ENCODE data around the gene LYSMD3. TPM values are rescaled to one million over a fixed set of nuclear protein-coding genes. Genes with fewer than 3 reads are reported as not detected.
"Not testable (repeated sequence)": the region's sequence is repeated elsewhere in the genome, so short reads cannot be mapped to it uniquely, and the experiment has no call there.

Gene LYSMD3
- 10.9 TPM for total RNA-seq
- 10 to 100 TPM; 12.0 to 21.7 (median 16.4) TPM for polyA plus RNA-seq (ENCODE audit: insufficient read depth in 1 of 8, insufficient read length in 8 of 8, low replicate concordance in 1 of 8)
- long read RNA-seq, donor 1, full-length matches to known transcripts: 3 of 3 reads
- long read RNA-seq, donor 1, partial matches to known transcripts: 0 of 3 reads
- long read RNA-seq, donor 1, other reads (novel, unspliced or antisense): 0 of 3 reads
- long read RNA-seq, donor 2, full-length matches to known transcripts: 1 of 1 reads
- long read RNA-seq, donor 2, partial matches to known transcripts: 0 of 1 reads
- long read RNA-seq, donor 2, other reads (novel, unspliced or antisense): 0 of 1 reads
- long read RNA-seq, donor 3, full-length matches to known transcripts: 4 of 4 reads
- long read RNA-seq, donor 3, partial matches to known transcripts: 0 of 4 reads
- long read RNA-seq, donor 3, other reads (novel, unspliced or antisense): 0 of 4 reads
- long read RNA-seq, donor 4, full-length matches to known transcripts: 2 of 2 reads
- long read RNA-seq, donor 4, partial matches to known transcripts: 0 of 2 reads
- long read RNA-seq, donor 4, other reads (novel, unspliced or antisense): 0 of 2 reads
- long read RNA-seq, donor 5, full-length matches to known transcripts: 13 of 13 reads
- long read RNA-seq, donor 5, partial matches to known transcripts: 0 of 13 reads
- long read RNA-seq, donor 5, other reads (novel, unspliced or antisense): 0 of 13 reads
- long read RNA-seq, donor 6, full-length matches to known transcripts: 6 of 6 reads
- long read RNA-seq, donor 6, partial matches to known transcripts: 0 of 6 reads
- long read RNA-seq, donor 6, other reads (novel, unspliced or antisense): 0 of 6 reads
- long read RNA-seq, donor 7, full-length matches to known transcripts: 10 of 10 reads
- long read RNA-seq, donor 7, partial matches to known transcripts: 0 of 10 reads
- long read RNA-seq, donor 7, other reads (novel, unspliced or antisense): 0 of 10 reads
- long read RNA-seq, donor 8, full-length matches to known transcripts: 4 of 4 reads
- long read RNA-seq, donor 8, partial matches to known transcripts: 0 of 4 reads
- long read RNA-seq, donor 8, other reads (novel, unspliced or antisense): 0 of 4 reads
- long read RNA-seq, donor 9, full-length matches to known transcripts: 6 of 6 reads
- long read RNA-seq, donor 9, partial matches to known transcripts: 0 of 6 reads
- long read RNA-seq, donor 9, other reads (novel, unspliced or antisense): 0 of 6 reads
- long read RNA-seq, donor 10, full-length matches to known transcripts: 10 of 10 reads
- long read RNA-seq, donor 10, partial matches to known transcripts: 0 of 10 reads
- long read RNA-seq, donor 10, other reads (novel, unspliced or antisense): 0 of 10 reads
- long read RNA-seq, donor 11, full-length matches to known transcripts: 2 of 2 reads
- long read RNA-seq, donor 11, partial matches to known transcripts: 0 of 2 reads
- long read RNA-seq, donor 11, other reads (novel, unspliced or antisense): 0 of 2 reads

DNA sequence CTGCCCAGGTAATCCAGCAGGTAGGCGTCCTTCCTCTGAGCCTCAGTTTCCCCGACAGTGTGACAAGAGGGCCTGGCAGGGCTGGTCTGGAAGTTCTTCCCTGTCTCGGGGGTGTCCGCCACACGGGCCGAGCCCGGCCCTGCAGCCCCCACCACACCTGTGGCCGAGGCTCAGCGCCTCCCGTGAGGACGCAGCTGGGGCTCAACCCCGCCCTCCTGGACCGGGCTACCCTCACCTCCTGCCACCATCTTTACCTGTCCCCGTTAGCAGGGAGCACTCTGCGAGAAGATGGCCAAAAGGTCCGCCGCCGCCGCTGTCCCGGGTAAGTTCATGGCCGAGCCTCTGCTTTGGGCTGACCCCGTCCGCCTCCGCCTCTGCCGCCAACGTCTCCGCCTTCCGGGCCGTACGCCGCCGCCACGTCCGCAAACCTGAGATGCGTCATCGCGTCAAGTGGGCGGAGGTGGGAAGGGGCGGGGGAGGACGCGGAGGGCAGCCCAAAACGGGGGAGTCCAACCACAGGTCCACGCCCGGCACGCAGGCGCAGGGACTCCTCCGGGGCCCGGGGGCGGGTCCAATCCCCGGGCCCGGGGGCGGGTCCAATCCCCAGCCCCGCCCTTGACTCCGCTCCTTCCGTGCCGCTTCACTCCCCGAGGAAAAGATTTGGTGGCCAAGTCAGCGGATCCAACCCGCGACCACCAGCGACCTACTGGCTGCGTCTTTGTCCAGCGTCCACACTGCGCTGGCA is at the start of gene LYSMD3:
TSS of gene LYSMD3 (minus strand) at position 391 of the 745 bp plus-strand sequence. CDS start 4,295 bp downstream, outside the sequence.
- under 1% methylated on average over 64 of the region's 64 CpGs for WGBS (ENCODE audit: insufficient coverage)
- Histone ChIP-seq H3K27me3 (ENCODE audit: control insufficient read depth, insufficient read depth, low read length) (peaks cover 2% of the 10 kb centered on the region), H3K27ac (ENCODE audit: low read length) (peak within 1 kb of the TSS; percentile 97), H3K9me3 (replicated peaks; ENCODE audit: control insufficient read depth, low read depth, low read length) (no peaks in the 10 kb centered on the region), H3K36me3 (ENCODE audit: control insufficient read depth, insufficient read depth, low read length) (no peaks in the 10 kb centered on the region), H3K4me1 (ENCODE audit: control insufficient read depth, insufficient read depth, low read length) (peaks cover 6% of the 10 kb centered on the region), H3K4me3 (ENCODE audit: low read length) (peak within 1 kb of the TSS; percentile 98)
- DNase-seq: peak; percentile 99

DNA sequence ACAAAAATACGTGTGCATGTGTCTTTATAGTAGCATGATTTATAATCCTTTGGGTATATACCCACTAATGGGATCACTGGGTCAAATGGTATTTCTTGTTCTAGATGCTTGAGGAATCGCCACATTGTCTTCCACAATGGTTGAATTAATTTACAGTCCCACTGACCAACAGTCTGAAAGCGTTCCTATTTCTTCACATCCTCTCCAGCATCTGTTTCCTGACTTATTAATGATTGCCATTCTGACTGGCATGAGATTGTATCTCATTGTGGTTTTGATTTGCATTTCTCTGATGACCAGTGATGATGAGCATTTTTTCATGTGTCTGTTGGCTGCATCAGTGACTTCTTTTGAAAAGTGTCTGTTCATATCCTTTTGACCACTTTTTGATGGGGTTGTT is 47.2 kb upstream of the LYSMD3 start:
- DNase-seq; H3K9me3 ChIP-seq (replicated peaks; ENCODE audit: control insufficient read depth, low read depth, low read length); H3K36me3 ChIP-seq (ENCODE audit: control insufficient read depth, insufficient read depth, low read length); H3K27ac ChIP-seq (ENCODE audit: low read length); H3K27me3 ChIP-seq (ENCODE audit: control insufficient read depth, insufficient read depth, low read length); H3K4me3 ChIP-seq (ENCODE audit: low read length); H3K4me1 ChIP-seq (ENCODE audit: control insufficient read depth, insufficient read depth, low read length): not testable (repeated sequence)
- no CpG with 5 or more reads among the region's 3 CpGs for WGBS (ENCODE audit: insufficient coverage)

DNA sequence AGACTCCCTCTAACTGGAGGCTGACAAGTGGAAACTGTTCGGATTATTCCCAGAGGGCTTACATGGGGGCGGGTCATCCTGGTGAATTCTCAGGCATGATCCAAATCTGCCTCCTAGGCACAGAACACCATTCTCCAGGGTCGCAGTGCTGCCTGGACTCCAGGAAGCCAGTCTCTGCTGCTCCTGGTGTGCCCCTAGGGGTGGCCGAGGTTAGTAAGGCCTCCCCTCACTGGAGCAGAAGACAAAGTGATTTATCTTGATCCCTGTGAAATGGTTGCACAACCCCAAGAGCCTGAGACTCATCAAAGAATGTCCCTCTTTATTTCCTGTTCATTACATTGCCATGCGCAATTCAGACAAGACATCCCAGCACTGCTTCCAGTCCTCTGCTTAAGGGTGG is 46.3 kb upstream of the LYSMD3 start:
- WGBS (ENCODE audit: insufficient coverage): 74% methylated on average over 4 of the region's 5 CpGs
- Histone ChIP-seq H3K4me1 (ENCODE audit: control insufficient read depth, insufficient read depth, low read length) (no peaks in the 10 kb centered on the region), H3K27me3 (ENCODE audit: control insufficient read depth, insufficient read depth, low read length) (no peaks in the 10 kb centered on the region), H3K9me3 (replicated peaks; ENCODE audit: control insufficient read depth, low read depth, low read length) (no peaks in the 10 kb centered on the region), H3K27ac (ENCODE audit: low read length) (no peak overlapping the region), H3K4me3 (ENCODE audit: low read length) (no peak overlapping the region), H3K36me3 (ENCODE audit: control insufficient read depth, insufficient read depth, low read length) (no peaks in the 10 kb centered on the region)
- DNase-seq: no peak

DNA sequence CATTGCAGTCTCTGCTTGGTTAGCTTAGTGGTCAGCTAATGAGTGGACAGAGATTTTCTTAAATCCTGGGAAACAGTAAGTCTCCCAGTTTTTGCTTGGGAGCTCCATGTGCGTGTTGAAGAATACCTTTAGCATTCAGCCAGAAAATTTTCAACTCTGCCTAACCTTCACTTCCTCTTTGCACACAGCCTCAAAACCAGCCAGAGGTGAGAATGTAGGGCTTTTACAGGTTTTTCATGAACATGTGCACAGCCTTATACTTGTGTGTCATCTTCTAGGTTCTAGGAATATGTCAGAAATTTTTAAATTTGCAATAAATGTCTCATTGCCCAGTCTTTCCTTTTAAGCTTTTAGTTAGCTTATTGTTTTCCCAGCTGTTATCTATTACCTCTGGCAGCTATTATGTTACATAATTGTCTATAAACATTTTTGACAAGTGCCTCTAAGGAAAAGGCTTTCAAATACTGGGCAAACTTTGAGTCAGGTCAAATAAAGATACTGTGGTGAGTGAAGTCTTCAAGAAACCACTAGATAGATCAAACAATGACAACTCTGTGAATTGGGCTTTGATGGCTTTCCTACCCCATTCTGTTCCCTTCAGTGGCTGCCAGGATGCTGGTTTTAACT is 41.9 kb upstream of the LYSMD3 start:
- no CpG with 5 or more reads among the region's 1 CpG for WGBS (ENCODE audit: insufficient coverage)
- no peak overlapping the region for H3K27ac ChIP-seq (ENCODE audit: low read length)
- no peak for DNase-seq
- no peak overlapping the region for H3K4me3 ChIP-seq (ENCODE audit: low read length)
- H3K27me3 ChIP-seq (ENCODE audit: control insufficient read depth, insufficient read depth, low read length): no peaks in the 10 kb centered on the region
- no peaks in the 10 kb centered on the region for H3K4me1 ChIP-seq (ENCODE audit: control insufficient read depth, insufficient read depth, low read length)
- no peaks in the 10 kb centered on the region for H3K9me3 ChIP-seq (replicated peaks; ENCODE audit: control insufficient read depth, low read depth, low read length)
- H3K36me3 ChIP-seq (ENCODE audit: control insufficient read depth, insufficient read depth, low read length): no peaks in the 10 kb centered on the region

DNA sequence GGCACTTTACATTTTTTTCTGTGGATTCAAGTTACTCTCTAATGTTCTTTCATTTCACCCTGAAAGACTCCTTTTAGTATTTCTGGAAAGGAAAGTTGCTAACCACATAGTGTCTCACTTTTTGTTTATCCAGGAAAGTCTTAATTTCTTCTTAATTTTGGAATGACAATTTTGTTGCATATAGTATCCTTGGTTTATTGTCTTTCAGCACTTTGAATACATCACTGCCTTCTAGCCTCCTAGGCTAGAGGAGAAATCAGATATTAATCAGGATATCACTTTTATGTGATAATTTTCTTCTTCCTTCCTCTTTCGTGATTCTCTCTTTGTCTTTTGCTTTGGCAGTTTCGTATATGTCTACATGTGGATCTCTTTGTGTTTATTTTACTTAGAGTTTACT is 40.6 kb upstream of the LYSMD3 start:
- H3K4me3 ChIP-seq (ENCODE audit: low read length): no peak overlapping the region
- H3K9me3 ChIP-seq (replicated peaks; ENCODE audit: control insufficient read depth, low read depth, low read length): no peaks in the 10 kb centered on the region
- no peaks in the 10 kb centered on the region for H3K27me3 ChIP-seq (ENCODE audit: control insufficient read depth, insufficient read depth, low read length)
- DNase-seq: no peak
- H3K27ac ChIP-seq (ENCODE audit: low read length): no peak overlapping the region
- H3K4me1 ChIP-seq (ENCODE audit: control insufficient read depth, insufficient read depth, low read length): no peaks in the 10 kb centered on the region
- WGBS (ENCODE audit: insufficient coverage): no CpG with 5 or more reads among the region's 2 CpGs
- H3K36me3 ChIP-seq (ENCODE audit: control insufficient read depth, insufficient read depth, low read length): no peaks in the 10 kb centered on the region

DNA sequence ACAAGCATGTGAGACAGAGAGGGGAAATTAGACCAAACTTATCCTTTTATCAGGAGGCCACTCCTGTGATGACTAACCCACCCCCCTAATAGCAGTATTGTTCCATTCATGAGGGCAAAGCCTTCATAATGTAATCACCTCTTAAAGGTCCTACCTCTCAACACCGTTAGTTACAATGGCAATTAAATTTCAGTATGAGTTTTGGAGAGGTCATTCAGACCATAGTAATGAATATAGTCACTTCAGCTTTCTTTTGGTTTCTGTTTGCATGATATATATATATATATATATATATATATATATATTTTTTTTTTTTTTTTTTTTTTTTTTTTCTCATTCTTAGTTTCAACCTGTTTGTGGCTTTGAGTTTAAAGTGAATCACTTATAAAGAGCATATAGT is 39.7 kb upstream of the LYSMD3 start:
- H3K36me3 ChIP-seq (ENCODE audit: control insufficient read depth, insufficient read depth, low read length): no peaks in the 10 kb centered on the region
- H3K9me3 ChIP-seq (replicated peaks; ENCODE audit: control insufficient read depth, low read depth, low read length): no peaks in the 10 kb centered on the region
- H3K4me1 ChIP-seq (ENCODE audit: control insufficient read depth, insufficient read depth, low read length): no peaks in the 10 kb centered on the region
- DNase-seq: no peak
- H3K27ac ChIP-seq (ENCODE audit: low read length): no peak overlapping the region
- no peaks in the 10 kb centered on the region for H3K27me3 ChIP-seq (ENCODE audit: control insufficient read depth, insufficient read depth, low read length)
- no peak overlapping the region for H3K4me3 ChIP-seq (ENCODE audit: low read length)
- WGBS (ENCODE audit: insufficient coverage): no CpG with 5 or more reads among the region's 1 CpG

DNA sequence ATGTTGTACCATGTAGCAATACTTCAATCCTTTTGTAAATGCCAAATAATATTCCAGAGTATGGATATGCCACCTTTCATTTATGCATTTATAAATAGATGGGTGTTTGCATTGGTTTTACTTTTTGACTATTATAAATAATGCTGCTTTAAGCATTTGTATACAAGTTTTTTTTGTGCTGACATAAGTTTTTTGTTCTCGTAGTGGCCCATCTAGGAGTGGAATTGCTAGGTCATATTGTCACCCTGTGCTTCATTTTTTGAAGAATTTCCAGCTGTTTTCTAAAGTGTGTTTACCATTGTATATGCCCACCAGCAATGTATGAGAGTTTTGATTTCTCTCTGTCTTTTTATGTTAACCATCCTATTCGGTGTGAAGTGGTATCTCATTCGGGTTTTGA is 36.1 kb upstream of the LYSMD3 start:
- Histone ChIP-seq H3K4me1 (ENCODE audit: control insufficient read depth, insufficient read depth, low read length) (no peaks in the 10 kb centered on the region), H3K36me3 (ENCODE audit: control insufficient read depth, insufficient read depth, low read length) (no peaks in the 10 kb centered on the region), H3K9me3 (replicated peaks; ENCODE audit: control insufficient read depth, low read depth, low read length) (no peaks in the 10 kb centered on the region), H3K4me3 (ENCODE audit: low read length) (no peak overlapping the region), H3K27ac (ENCODE audit: low read length) (no peak overlapping the region), H3K27me3 (ENCODE audit: control insufficient read depth, insufficient read depth, low read length) (peaks cover 3% of the 10 kb centered on the region)
- WGBS (ENCODE audit: insufficient coverage): no CpG with 5 or more reads among the region's 3 CpGs
- DNase-seq: no peak

DNA sequence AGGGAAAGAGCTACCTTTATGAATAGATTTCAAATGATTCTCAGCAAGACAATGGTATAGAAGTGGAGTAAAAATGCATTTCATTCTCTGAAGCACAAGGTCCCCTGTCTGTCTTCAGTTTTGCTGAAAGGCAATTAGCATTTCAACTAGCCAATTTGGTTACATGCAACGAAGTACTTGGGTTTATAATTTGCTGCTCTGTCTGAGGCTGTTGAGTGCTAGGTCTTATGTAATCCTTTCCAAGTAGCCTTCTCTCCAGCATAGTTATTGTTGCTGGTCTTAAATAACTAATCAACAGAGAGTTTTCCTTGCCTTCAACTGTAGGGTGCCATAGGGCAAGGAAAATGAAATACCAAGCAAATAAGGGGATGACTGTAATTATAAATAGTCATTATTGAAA is 33.7 kb upstream of the LYSMD3 start:
- WGBS (ENCODE audit: insufficient coverage): no CpG with 5 or more reads among the region's 1 CpG
- no peak overlapping the region for H3K27ac ChIP-seq (ENCODE audit: low read length)
- no peaks in the 10 kb centered on the region for H3K36me3 ChIP-seq (ENCODE audit: control insufficient read depth, insufficient read depth, low read length)
- peaks cover 7% of the 10 kb centered on the region for H3K4me1 ChIP-seq (ENCODE audit: control insufficient read depth, insufficient read depth, low read length)
- H3K4me3 ChIP-seq (ENCODE audit: low read length): no peak overlapping the region
- H3K9me3 ChIP-seq (replicated peaks; ENCODE audit: control insufficient read depth, low read depth, low read length): no peaks in the 10 kb centered on the region
- peaks cover 13% of the 10 kb centered on the region for H3K27me3 ChIP-seq (ENCODE audit: control insufficient read depth, insufficient read depth, low read length)
- no peak for DNase-seq

DNA sequence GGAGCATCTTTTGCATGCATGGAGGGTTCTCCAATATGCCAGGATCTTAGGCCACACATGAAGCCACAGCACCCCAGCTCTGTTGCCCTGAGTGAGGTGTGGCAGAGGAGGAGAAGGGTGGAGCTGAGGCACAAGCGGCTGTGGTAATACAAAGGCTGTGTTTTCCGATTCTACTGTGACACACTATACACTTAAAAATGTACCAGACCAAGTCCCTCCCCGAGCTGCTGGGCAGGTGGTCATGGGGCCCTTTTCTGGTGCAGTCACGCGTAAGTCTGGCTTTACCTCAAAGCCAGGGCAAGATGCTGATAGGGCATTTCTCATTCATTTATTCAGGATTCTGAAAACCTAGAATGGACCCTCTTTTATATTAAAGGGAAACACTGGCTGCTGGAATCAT is 33.0 kb upstream of the LYSMD3 start:
- Histone ChIP-seq H3K9me3 (replicated peaks; ENCODE audit: control insufficient read depth, low read depth, low read length) (no peaks in the 10 kb centered on the region), H3K4me3 (ENCODE audit: low read length) (no peak overlapping the region), H3K27ac (ENCODE audit: low read length) (no peak overlapping the region), H3K36me3 (ENCODE audit: control insufficient read depth, insufficient read depth, low read length) (no peaks in the 10 kb centered on the region), H3K4me1 (ENCODE audit: control insufficient read depth, insufficient read depth, low read length) (peaks cover 7% of the 10 kb centered on the region), H3K27me3 (ENCODE audit: control insufficient read depth, insufficient read depth, low read length) (peaks cover 18% of the 10 kb centered on the region)
- WGBS (ENCODE audit: insufficient coverage): 62% methylated on average over 3 of the region's 5 CpGs
- DNase-seq: no peak
